Femur (tissue), 1 donor: ENCODE data around the gene IFITM1.
A peak's percentile ranks its signal among the peaks of the same experiment; 100 is the strongest.
"Not testable (repeated sequence)": the region's sequence is repeated elsewhere in the genome, so short reads cannot be mapped to it uniquely, and the experiment has no call there.

Source experiments
- DNase-seq: peaks from one replicate; pipeline ENCODE4 v3.0.0-alpha.2; 2017

Gene IFITM1

GRCh38 chr11:350033-350722 lies 36.3 kb downstream of the IFITM1 start:
- not testable (repeated sequence) for DNase-seq

- DNase-seq, result no peak
Measured at GRCh38 chr11:350723-351255, 36.9 kb downstream of the IFITM1 start.

- no peak for DNase-seq
Measured at GRCh38 chr11:351411-351810, 37.6 kb downstream of the IFITM1 start.

- DNase-seq, result no peak
Measured at GRCh38 chr11:352456-353031, 38.7 kb downstream of the IFITM1 start.

- DNase-seq, result peak; percentile 93
Measured at GRCh38 chr11:353179-353873, 39.5 kb downstream of the IFITM1 start.

GRCh38 chr11:355581-356458 lies 42.0 kb downstream of the IFITM1 start:
- DNase-seq, result peak; percentile 95

GRCh38 chr11:356610-357009 lies 42.8 kb downstream of the IFITM1 start:
- DNase-seq, result no peak

- DNase-seq, result no peak
Measured at GRCh38 chr11:357582-357981, 43.7 kb downstream of the IFITM1 start.

GRCh38 chr11:358129-358800 lies 44.4 kb downstream of the IFITM1 start:
- DNase-seq, result no peak

- DNase-seq, result no peak
Measured at GRCh38 chr11:359181-359714, 45.4 kb downstream of the IFITM1 start.

- no peak for DNase-seq
Measured at GRCh38 chr11:360326-361280, 46.8 kb downstream of the IFITM1 start.

GRCh38 chr11:362642-363442 lies 49.0 kb downstream of the IFITM1 start:
- DNase-seq, result no peak

GRCh38 chr11:363443-363805 lies 49.6 kb downstream of the IFITM1 start:
- not testable (repeated sequence) for DNase-seq

GRCh38 chr11:363948-364761 lies 50.3 kb downstream of the IFITM1 start:
- DNase-seq, result no peak
